SU-DHL-6 (cell line): ENCODE measurements around the gene RXRG.
"Not testable (repeated sequence)": the region's sequence is repeated elsewhere in the genome, so short reads cannot be mapped to it uniquely, and the experiment has no call there.

Source experiments
- H2AFZ ChIP-seq: fragments of 200-600 bp; sonication (generic); 2 replicates; pipeline ENCODE4 v1.6.1; 2014; ENCODE audit warnings: low read depth, mild to moderate bottlenecking, moderate library complexity, mixed read lengths, antibody characterized with exemption, low read length; ENCODE audit not compliant: severe bottlenecking
- H3F3A ChIP-seq: fragments of 200-600 bp; shearing (Covaris generic); 2 replicates; pipeline ENCODE4 v1.6.0; 2016; ENCODE audit warnings: antibody characterized with exemption, mild to moderate bottlenecking; ENCODE audit not compliant: insufficient read depth
- H3K27ac ChIP-seq: fragments of 200-600 bp; sonication (generic); 2 replicates; pipeline ENCODE4 v1.5.1; 2016; ENCODE audit warnings: low read depth, mild to moderate bottlenecking, low read length, moderate library complexity, mixed read lengths
- H3K27me3 ChIP-seq: fragments of 200-600 bp; sonication (generic), shearing (Covaris generic); 2 replicates; pipeline ENCODE4 v1.6.0; 2014; ENCODE audit warnings: mild to moderate bottlenecking, low read length
- H3K36me3 ChIP-seq: fragments of 200-600 bp; sonication (generic); 2 replicates; pipeline ENCODE4 v1.6.1; 2014; ENCODE audit warnings: mild to moderate bottlenecking, low read length, mixed read lengths
- H3K4me2 ChIP-seq: fragments of 300-600, 200-600 bp; shearing (Covaris generic), sonication (generic); 2 replicates; pipeline ENCODE4 v1.6.0; 2014; ENCODE audit warnings: low read length, low read depth, mild to moderate bottlenecking; ENCODE audit not compliant: poor library complexity, severe bottlenecking
- H3K4me3 ChIP-seq: fragments of 200-600 bp; sonication (generic); 2 replicates; pipeline ENCODE4 v1.5.1; 2014; ENCODE audit warnings: antibody characterized with exemption, low read length, mild to moderate bottlenecking, mixed read lengths; ENCODE audit not compliant: insufficient read depth, poor library complexity, severe bottlenecking
- H3K79me2 ChIP-seq: fragments of 200-600 bp; sonication (generic); 2 replicates; pipeline ENCODE4 v1.6.1; 2014; ENCODE audit warnings: mild to moderate bottlenecking, low read length, moderate library complexity; ENCODE audit not compliant: insufficient read depth
- H3K9ac ChIP-seq: fragments of 200-600 bp; sonication (generic); 2 replicates; pipeline ENCODE4 v1.7.0; 2014; ENCODE audit warnings: mild to moderate bottlenecking, low read length
- H3K9me2 ChIP-seq: fragments of 200-600 bp; sonication (generic); replicated peaks from 2 replicates; pipeline ENCODE4 v1.6.1; 2014; ENCODE audit warnings: low read length; ENCODE audit not compliant: insufficient read depth
- H3K9me3 ChIP-seq: fragments of 200-600 bp; sonication (generic); 2 replicates; pipeline ENCODE4 v1.6.1; 2014; ENCODE audit warnings: low read length, mixed read lengths; ENCODE audit not compliant: insufficient read depth
- H4K20me1 ChIP-seq: fragments of 200-600 bp; sonication (generic); 2 replicates; pipeline ENCODE4 v1.6.1; 2014; ENCODE audit warnings: low read depth, mild to moderate bottlenecking, antibody characterized with exemption, low read length, moderate library complexity, mixed read lengths
- EZH2phosphoT487 ChIP-seq: fragments of 200-600 bp; sonication (generic), shearing (Covaris generic); conservative IDR thresholded peaks from 2 replicates; pipeline ENCODE4 v1.6.1; 2018; ENCODE audit warnings: mild to moderate bottlenecking, antibody characterized with exemption, low read length, moderate library complexity, mixed read lengths
- TF ChIP-seq, protein P1 (sequence below): fragments of 200-600 bp; sonication (generic); IDR thresholded peaks from one replicate; pipeline ENCODE4 v1.5.1; 2017; ENCODE audit warnings: antibody characterized with exemption, mild to moderate bottlenecking, low read length, moderate library complexity; ENCODE audit not compliant: insufficient read depth, poor library complexity, severe bottlenecking

Gene RXRG

DNA sequence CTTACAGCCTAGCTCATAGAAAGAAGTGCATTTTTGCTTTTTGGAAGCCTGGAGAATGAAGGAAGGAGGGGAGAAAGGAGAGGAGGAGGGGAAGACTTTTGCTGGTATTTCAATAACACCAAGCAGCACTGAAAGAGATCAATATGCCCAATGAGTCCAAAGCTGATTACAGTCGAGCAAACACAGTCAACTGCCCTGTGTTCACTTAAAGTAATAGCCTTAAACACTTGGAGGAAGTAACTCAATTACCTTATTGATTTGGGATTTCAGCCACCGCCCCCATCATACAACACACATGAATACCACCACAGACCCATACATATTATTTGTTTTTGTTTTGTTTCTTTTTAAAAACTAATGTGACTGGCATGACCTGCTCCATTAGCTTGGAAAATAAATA is 23.3 kb upstream of the RXRG start:
- Histone ChIP-seq H4K20me1 (no peaks in the 10 kb centered on the region), H3K9me3 (no peaks in the 10 kb centered on the region), H3K4me3 (no peak overlapping the region), H3K9me2 (no peaks in the 10 kb centered on the region), H3K27me3 (no peaks in the 10 kb centered on the region), H3K79me2 (no peaks in the 10 kb centered on the region), H3K9ac (no peak overlapping the region), H3K36me3 (no peaks in the 10 kb centered on the region), H3K4me2 (no peak overlapping the region), H3F3A (no peaks in the 10 kb centered on the region), H2AFZ (no peak overlapping the region), H3K27ac (no peak overlapping the region)
- TF ChIP-seq EZH2phosphoT487: no peak
- TF ChIP-seq, protein P1, sequence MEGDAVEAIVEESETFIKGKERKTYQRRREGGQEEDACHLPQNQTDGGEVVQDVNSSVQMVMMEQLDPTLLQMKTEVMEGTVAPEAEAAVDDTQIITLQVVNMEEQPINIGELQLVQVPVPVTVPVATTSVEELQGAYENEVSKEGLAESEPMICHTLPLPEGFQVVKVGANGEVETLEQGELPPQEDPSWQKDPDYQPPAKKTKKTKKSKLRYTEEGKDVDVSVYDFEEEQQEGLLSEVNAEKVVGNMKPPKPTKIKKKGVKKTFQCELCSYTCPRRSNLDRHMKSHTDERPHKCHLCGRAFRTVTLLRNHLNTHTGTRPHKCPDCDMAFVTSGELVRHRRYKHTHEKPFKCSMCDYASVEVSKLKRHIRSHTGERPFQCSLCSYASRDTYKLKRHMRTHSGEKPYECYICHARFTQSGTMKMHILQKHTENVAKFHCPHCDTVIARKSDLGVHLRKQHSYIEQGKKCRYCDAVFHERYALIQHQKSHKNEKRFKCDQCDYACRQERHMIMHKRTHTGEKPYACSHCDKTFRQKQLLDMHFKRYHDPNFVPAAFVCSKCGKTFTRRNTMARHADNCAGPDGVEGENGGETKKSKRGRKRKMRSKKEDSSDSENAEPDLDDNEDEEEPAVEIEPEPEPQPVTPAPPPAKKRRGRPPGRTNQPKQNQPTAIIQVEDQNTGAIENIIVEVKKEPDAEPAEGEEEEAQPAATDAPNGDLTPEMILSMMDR: no peak

DNA sequence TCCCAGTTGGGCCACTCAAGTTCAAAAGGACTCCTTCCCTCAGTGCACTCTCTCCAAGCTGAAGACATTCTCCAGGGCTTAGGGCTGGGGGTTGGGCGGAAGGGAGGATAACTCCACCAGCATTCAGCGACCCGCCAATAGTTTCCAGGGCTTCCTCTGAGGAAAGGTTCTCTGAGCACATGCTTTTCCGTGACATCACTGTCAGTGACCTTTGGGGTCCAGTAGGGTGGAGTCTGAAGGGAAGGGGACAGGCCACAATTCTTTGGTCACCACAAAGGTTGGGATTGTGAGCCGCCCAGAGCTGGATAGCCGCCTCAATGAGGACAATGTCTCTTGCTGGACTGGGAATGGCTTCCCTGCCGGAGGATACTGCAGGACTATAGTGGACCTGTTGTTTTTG is 22.8 kb upstream of the RXRG start:
- Histone ChIP-seq H3K4me3 (no peak overlapping the region), H3K27me3 (no peaks in the 10 kb centered on the region), H3F3A (no peaks in the 10 kb centered on the region), H3K9ac (no peak overlapping the region), H3K4me2 (no peak overlapping the region), H3K36me3 (no peaks in the 10 kb centered on the region), H4K20me1 (no peaks in the 10 kb centered on the region; the same call in 1 of the 2 replicates), H3K9me3 (no peaks in the 10 kb centered on the region), H3K79me2 (no peaks in the 10 kb centered on the region), H3K9me2 (no peaks in the 10 kb centered on the region), H2AFZ (no peak overlapping the region), H3K27ac (no peak overlapping the region)
- TF ChIP-seq EZH2phosphoT487: no peak
- TF ChIP-seq, protein P1: no peak

DNA sequence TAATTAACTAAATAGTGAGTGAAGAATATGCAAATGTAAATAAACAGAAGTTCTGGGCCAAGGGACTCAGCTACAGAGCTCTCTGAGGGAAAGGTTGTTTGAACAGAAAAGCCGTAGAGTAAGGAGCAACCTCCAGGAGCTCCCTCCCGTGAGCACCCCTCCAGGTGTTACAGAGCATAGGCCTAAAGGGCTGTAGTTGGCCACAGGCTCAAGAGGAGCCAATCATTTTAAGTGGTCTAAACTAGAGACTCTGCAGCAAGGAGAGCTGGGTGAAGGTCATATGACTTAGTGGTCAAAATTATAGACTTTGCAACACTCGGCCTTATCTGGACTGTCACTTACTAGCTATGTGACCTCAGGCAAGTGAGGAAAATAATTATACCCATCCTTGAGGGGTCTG is 19.1 kb upstream of the RXRG start:
- H4K20me1 ChIP-seq: no peaks in the 10 kb centered on the region; the same call in 1 of the 2 replicates
- no peak overlapping the region for H3K4me3 ChIP-seq
- H3K4me2 ChIP-seq: no peak overlapping the region
- no peak overlapping the region for H3K9ac ChIP-seq
- H3F3A ChIP-seq: no peaks in the 10 kb centered on the region
- TF ChIP-seq EZH2phosphoT487: no peak
- TF ChIP-seq, protein P1: no peak
- H3K9me2 ChIP-seq: no peaks in the 10 kb centered on the region
- H3K27me3 ChIP-seq: no peaks in the 10 kb centered on the region
- H3K79me2 ChIP-seq: no peaks in the 10 kb centered on the region
- no peaks in the 10 kb centered on the region for H3K9me3 ChIP-seq
- H2AFZ ChIP-seq: no peak overlapping the region
- no peaks in the 10 kb centered on the region for H3K36me3 ChIP-seq
- no peak overlapping the region for H3K27ac ChIP-seq

DNA sequence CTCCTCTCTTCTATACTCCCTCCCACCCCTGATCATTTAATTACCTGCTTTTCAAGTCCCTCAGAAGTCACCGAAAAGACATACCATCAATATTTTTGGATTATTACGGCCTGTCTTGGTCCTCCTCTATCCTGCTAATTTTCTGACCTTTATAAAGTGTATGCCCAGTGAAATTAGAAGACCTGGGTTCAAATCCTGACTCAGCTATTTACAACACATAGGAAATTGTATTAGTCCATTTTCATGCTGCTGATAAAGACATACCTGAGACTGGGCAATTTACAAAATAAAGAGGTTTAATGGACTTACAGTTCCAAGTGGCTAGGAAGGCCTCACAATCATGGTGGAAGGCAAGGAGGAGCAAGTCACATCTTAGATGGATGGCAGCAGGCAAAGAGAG is 14.8 kb upstream of the RXRG start:
- H3K27ac ChIP-seq, H3K4me2 ChIP-seq, H3K9me2 ChIP-seq, H3K9ac ChIP-seq, H4K20me1 ChIP-seq, H3K36me3 ChIP-seq, H3F3A ChIP-seq, H3K9me3 ChIP-seq, H3K27me3 ChIP-seq, H3K4me3 ChIP-seq, H2AFZ ChIP-seq, H3K79me2 ChIP-seq: not testable (repeated sequence)
